NCI-H2029 (cell line): Measurements from ENCODE around the gene TARS1.
"Not testable (repeated sequence)": the region's sequence is repeated elsewhere in the genome, so short reads cannot be mapped to it uniquely, and the experiment has no call there.

Experiments
- DNase-seq: peaks from one replicate; lab custom pipeline; 2025; lab: John Stamatoyannopoulos, UW

TARS1 gene

GRCh38 chr5:33488558-33489355 is 48.0 kb downstream of the TARS1 start:
- DNase-seq = no peak

- DNase-seq = no peak
Measured at GRCh38 chr5:33489481-33490067, 48.8 kb downstream of the TARS1 start.

GRCh38 chr5:33490071-33490665 is 49.4 kb downstream of the TARS1 start:
- no peak for DNase-seq

- DNase-seq = no peak
Measured at GRCh38 chr5:33491941-33492340, 51.2 kb downstream of the TARS1 start.

- DNase-seq = no peak
Measured at GRCh38 chr5:33494466-33494865, 53.7 kb downstream of the TARS1 start.

- DNase-seq = no peak
Measured at GRCh38 chr5:33501260-33501659, 60.5 kb downstream of the TARS1 start.

- DNase-seq = no peak
Measured at GRCh38 chr5:33501899-33502298, 61.1 kb downstream of the TARS1 start.

- DNase-seq = no peak
Measured at GRCh38 chr5:33504570-33504969, 63.8 kb downstream of the TARS1 start.

- no peak for DNase-seq
Measured at GRCh38 chr5:33507426-33507825, 66.7 kb downstream of the TARS1 start.

GRCh38 chr5:33509036-33509435 is 68.3 kb downstream of the TARS1 start:
- no peak for DNase-seq

- no peak for DNase-seq
Measured at GRCh38 chr5:33513462-33514185, 72.9 kb downstream of the TARS1 start.

GRCh38 chr5:33515366-33515765 is 74.6 kb downstream of the TARS1 start:
- DNase-seq = not testable (repeated sequence)

- no peak for DNase-seq
Measured at GRCh38 chr5:33516421-33516820, 75.7 kb downstream of the TARS1 start.
